ENCODE data around the gene OPTN.
"Not testable (repeated sequence)": the region's sequence is repeated elsewhere in the genome, so short reads cannot be mapped to it uniquely, and the experiment has no call there.

OPTN gene

GRCh38 chr10:13072339-13072738 is 27.6 kb upstream of the OPTN start:
- Histone ChIP-seq H3K36me3 (ENCODE audit: insufficient read depth, low read length) (no peaks in the 10 kb centered on the region), H3K27me3 (ENCODE audit: control insufficient read depth, insufficient read depth, low read length) (peaks cover 13% of the 10 kb centered on the region), H3K4me1 (ENCODE audit: control insufficient read depth, insufficient read depth, low read length) (no peaks in the 10 kb centered on the region), H3K9me3 (replicated peaks; ENCODE audit: low read length) (no peaks in the 10 kb centered on the region), H3K4me3 (ENCODE audit: low read length) (no peak overlapping the region), H3K9ac (ENCODE audit: low read depth, low read length) (no peak overlapping the region), H3K4me2 (ENCODE audit: low read length) (no peak overlapping the region)

DNA sequence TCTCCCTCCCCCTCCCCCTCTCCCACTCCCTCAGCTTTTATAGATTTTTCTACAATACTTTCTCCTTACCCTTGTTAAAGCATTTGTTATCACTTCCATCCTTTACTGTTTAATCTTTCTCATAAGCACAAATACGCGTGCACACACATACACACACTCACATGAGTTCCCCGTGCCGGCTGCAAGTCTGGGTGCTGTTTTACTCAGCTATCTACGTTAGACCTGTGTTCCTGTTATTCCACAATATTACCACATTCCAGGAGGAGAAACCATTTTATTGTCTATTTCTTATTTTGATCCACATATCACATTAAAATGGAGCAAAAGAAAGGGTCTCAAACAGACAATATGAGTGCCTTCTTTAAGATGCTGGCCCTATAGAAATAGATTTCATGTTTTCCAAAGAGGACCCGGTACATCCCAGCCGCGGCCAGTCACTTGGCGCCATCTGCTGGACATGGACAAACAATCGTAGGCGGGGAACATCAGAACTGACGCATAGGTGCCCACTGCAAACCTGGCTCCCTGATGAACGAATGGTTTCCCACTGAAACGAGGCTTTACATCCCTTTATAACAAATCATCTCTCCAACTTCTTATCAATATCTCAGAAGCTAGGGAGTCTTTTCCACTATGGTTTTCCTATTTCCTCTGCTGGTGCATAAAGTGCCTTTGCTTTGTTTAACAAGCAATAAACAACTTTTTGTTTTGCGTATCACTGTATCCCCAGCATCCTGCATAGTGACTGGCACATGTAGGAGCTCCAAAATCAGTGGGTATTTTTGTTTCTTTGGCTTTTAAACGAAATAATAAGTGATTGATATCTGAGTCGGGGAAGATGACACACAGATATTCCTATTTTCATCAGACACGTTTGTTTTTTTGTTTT is 25.2 kb upstream of the OPTN start:
- H3K4me1 ChIP-seq (ENCODE audit: control insufficient read depth, insufficient read depth, low read length) = no peaks in the 10 kb centered on the region
- peaks cover 6% of the 10 kb centered on the region for H3K9me3 ChIP-seq (replicated peaks; ENCODE audit: low read length)
- peaks cover 9% of the 10 kb centered on the region for H3K27me3 ChIP-seq (ENCODE audit: control insufficient read depth, insufficient read depth, low read length)
- H3K9ac ChIP-seq (ENCODE audit: low read depth, low read length) = no peak overlapping the region
- no peak overlapping the region for H3K4me3 ChIP-seq (ENCODE audit: low read length)
- no peak overlapping the region for H3K4me2 ChIP-seq (ENCODE audit: low read length)
- H3K36me3 ChIP-seq (ENCODE audit: insufficient read depth, low read length) = no peaks in the 10 kb centered on the region

GRCh38 chr10:13078912-13079775 is 20.8 kb upstream of the OPTN start:
- Histone ChIP-seq H3K27me3 (ENCODE audit: control insufficient read depth, insufficient read depth, low read length) (no peaks in the 10 kb centered on the region), H3K36me3 (ENCODE audit: insufficient read depth, low read length) (no peaks in the 10 kb centered on the region), H3K4me2 (ENCODE audit: low read length) (no peak overlapping the region), H3K4me1 (ENCODE audit: control insufficient read depth, insufficient read depth, low read length) (no peaks in the 10 kb centered on the region), H3K9me3 (replicated peaks; ENCODE audit: low read length) (peaks cover 16% of the 10 kb centered on the region), H3K9ac (ENCODE audit: low read depth, low read length) (no peak overlapping the region), H3K4me3 (ENCODE audit: low read length) (no peak overlapping the region)

DNA sequence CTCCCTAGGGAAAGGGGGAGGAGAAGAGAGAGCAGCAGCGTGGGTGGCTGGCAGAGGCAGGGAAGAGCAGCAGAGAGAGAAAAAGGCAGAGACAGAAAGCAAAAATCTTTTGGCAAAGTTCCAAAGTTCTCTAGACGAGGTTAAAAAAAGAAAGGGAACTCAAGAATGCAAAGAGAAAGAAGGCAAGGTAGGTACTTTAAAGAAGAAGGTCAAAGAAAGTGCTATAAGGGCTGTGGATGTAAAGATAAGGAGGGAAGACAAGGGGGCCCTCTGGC is 20.2 kb upstream of the OPTN start:
- Histone ChIP-seq H3K9me3 (replicated peaks; ENCODE audit: low read length) (peaks cover 18% of the 10 kb centered on the region), H3K4me3 (ENCODE audit: low read length) (no peak overlapping the region), H3K27me3 (ENCODE audit: control insufficient read depth, insufficient read depth, low read length) (no peaks in the 10 kb centered on the region), H3K9ac (ENCODE audit: low read depth, low read length) (no peak overlapping the region), H3K4me2 (ENCODE audit: low read length) (no peak overlapping the region), H3K36me3 (ENCODE audit: insufficient read depth, low read length) (no peaks in the 10 kb centered on the region), H3K4me1 (ENCODE audit: control insufficient read depth, insufficient read depth, low read length) (no peaks in the 10 kb centered on the region)

GRCh38 chr10:13080643-13081042 is 19.3 kb upstream of the OPTN start:
- Histone ChIP-seq H3K9ac (ENCODE audit: low read depth, low read length) (no peak overlapping the region), H3K4me2 (ENCODE audit: low read length) (no peak overlapping the region), H3K9me3 (replicated peaks; ENCODE audit: low read length) (peaks cover 18% of the 10 kb centered on the region), H3K4me1 (ENCODE audit: control insufficient read depth, insufficient read depth, low read length) (no peaks in the 10 kb centered on the region), H3K36me3 (ENCODE audit: insufficient read depth, low read length) (no peaks in the 10 kb centered on the region), H3K27me3 (ENCODE audit: control insufficient read depth, insufficient read depth, low read length) (no peaks in the 10 kb centered on the region), H3K4me3 (ENCODE audit: low read length) (no peak overlapping the region)

- H3K4me2 ChIP-seq (ENCODE audit: low read length); H3K27me3 ChIP-seq (ENCODE audit: control insufficient read depth, insufficient read depth, low read length); H3K36me3 ChIP-seq (ENCODE audit: insufficient read depth, low read length); H3K4me3 ChIP-seq (ENCODE audit: low read length); H3K9ac ChIP-seq (ENCODE audit: low read depth, low read length): not testable (repeated sequence)
- Histone ChIP-seq H3K4me1 (ENCODE audit: control insufficient read depth, insufficient read depth, low read length) (peaks cover 13% of the 10 kb centered on the region), H3K9me3 (replicated peaks; ENCODE audit: low read length) (peaks cover 18% of the 10 kb centered on the region)
Measured at GRCh38 chr10:13083700-13084099, 16.3 kb upstream of the OPTN start.

GRCh38 chr10:13086056-13086455 is 13.9 kb upstream of the OPTN start:
- Histone ChIP-seq H3K4me3 (ENCODE audit: low read length) (no peak overlapping the region), H3K4me2 (ENCODE audit: low read length) (no peak overlapping the region), H3K36me3 (ENCODE audit: insufficient read depth, low read length) (no peaks in the 10 kb centered on the region), H3K9ac (ENCODE audit: low read depth, low read length) (no peak overlapping the region), H3K9me3 (replicated peaks; ENCODE audit: low read length) (peaks cover 12% of the 10 kb centered on the region), H3K27me3 (ENCODE audit: control insufficient read depth, insufficient read depth, low read length) (no peaks in the 10 kb centered on the region), H3K4me1 (ENCODE audit: control insufficient read depth, insufficient read depth, low read length) (peaks cover 16% of the 10 kb centered on the region)

GRCh38 chr10:13087601-13087985 is 12.4 kb upstream of the OPTN start:
- Histone ChIP-seq H3K36me3 (ENCODE audit: insufficient read depth, low read length) (no peaks in the 10 kb centered on the region), H3K9ac (ENCODE audit: low read depth, low read length) (no peak overlapping the region), H3K27me3 (ENCODE audit: control insufficient read depth, insufficient read depth, low read length) (peaks cover 4% of the 10 kb centered on the region), H3K4me3 (ENCODE audit: low read length) (no peak overlapping the region), H3K4me2 (ENCODE audit: low read length) (peak overlapping the region; percentile 40), H3K4me1 (ENCODE audit: control insufficient read depth, insufficient read depth, low read length) (peaks cover 16% of the 10 kb centered on the region), H3K9me3 (replicated peaks; ENCODE audit: low read length) (peaks cover 12% of the 10 kb centered on the region)

GRCh38 chr10:13087986-13088618 is 11.9 kb upstream of the OPTN start:
- H3K4me2 ChIP-seq (ENCODE audit: low read length) = peak overlapping the region; percentile 40
- H3K4me3 ChIP-seq (ENCODE audit: low read length) = peak overlapping the region; percentile 24
- no peak overlapping the region for H3K9ac ChIP-seq (ENCODE audit: low read depth, low read length)
- no peaks in the 10 kb centered on the region for H3K36me3 ChIP-seq (ENCODE audit: insufficient read depth, low read length)
- H3K4me1 ChIP-seq (ENCODE audit: control insufficient read depth, insufficient read depth, low read length) = peaks cover 16% of the 10 kb centered on the region
- H3K9me3 ChIP-seq (replicated peaks; ENCODE audit: low read length) = peaks cover 9% of the 10 kb centered on the region
- H3K27me3 ChIP-seq (ENCODE audit: control insufficient read depth, insufficient read depth, low read length) = peaks cover 4% of the 10 kb centered on the region

GRCh38 chr10:13089345-13089744 is 10.6 kb upstream of the OPTN start:
- H3K9ac ChIP-seq (ENCODE audit: low read depth, low read length) = no peak overlapping the region
- H3K27me3 ChIP-seq (ENCODE audit: control insufficient read depth, insufficient read depth, low read length) = peaks cover 4% of the 10 kb centered on the region
- peaks cover 16% of the 10 kb centered on the region for H3K4me1 ChIP-seq (ENCODE audit: control insufficient read depth, insufficient read depth, low read length)
- H3K4me2 ChIP-seq (ENCODE audit: low read length) = no peak overlapping the region
- H3K4me3 ChIP-seq (ENCODE audit: low read length) = no peak overlapping the region
- H3K9me3 ChIP-seq (replicated peaks; ENCODE audit: low read length) = peaks cover 2% of the 10 kb centered on the region
- H3K36me3 ChIP-seq (ENCODE audit: insufficient read depth, low read length) = no peaks in the 10 kb centered on the region

DNA sequence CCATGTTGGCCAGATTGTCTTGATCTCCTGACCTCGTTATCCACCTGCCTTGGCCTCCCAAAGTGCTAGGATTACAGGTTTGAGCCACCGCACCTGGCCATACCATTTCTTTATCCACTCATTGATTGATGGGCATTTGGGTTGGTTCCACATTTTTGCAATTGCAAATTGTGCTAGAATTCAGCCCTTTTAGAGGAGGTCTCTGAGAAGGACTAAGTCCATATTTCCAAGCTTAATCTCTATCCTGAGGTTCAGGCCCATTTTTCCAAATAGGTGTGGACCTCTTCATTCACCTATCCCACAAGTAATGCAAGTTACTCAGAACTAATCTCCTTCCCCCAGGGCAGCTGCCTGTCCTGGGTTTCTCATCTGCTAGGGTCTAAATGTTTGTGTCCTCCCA is 9.7 kb upstream of the OPTN start:
- no peak overlapping the region for H3K4me2 ChIP-seq (ENCODE audit: low read length)
- H3K4me3 ChIP-seq (ENCODE audit: low read length) = no peak overlapping the region
- H3K27me3 ChIP-seq (ENCODE audit: control insufficient read depth, insufficient read depth, low read length) = peaks cover 4% of the 10 kb centered on the region
- H3K4me1 ChIP-seq (ENCODE audit: control insufficient read depth, insufficient read depth, low read length) = peaks cover 16% of the 10 kb centered on the region
- H3K36me3 ChIP-seq (ENCODE audit: insufficient read depth, low read length) = no peaks in the 10 kb centered on the region
- H3K9me3 ChIP-seq (replicated peaks; ENCODE audit: low read length) = no peaks in the 10 kb centered on the region
- H3K9ac ChIP-seq (ENCODE audit: low read depth, low read length) = no peak overlapping the region
